Activated T-helper 2 cell treated with anti-CD3 and anti-CD28 coated beads, Interferon-gamma antibody, Interleukin-2, Interleukin-4, amounts not matched to agents 10 μg/mL and 5 μg/mL and 100 μg/mL, durations not matched to agents 14 hours and 24 hours and 36 hours (primary cell): ENCODE measurements around the gene KCTD12. TPM values are rescaled to one million over a fixed set of nuclear protein-coding genes. Genes with fewer than 3 reads are reported as not detected.
"Not testable (repeated sequence)": the region's sequence is repeated elsewhere in the genome, so short reads cannot be mapped to it uniquely, and the experiment has no call there.

Source experiments
- DNase-seq: peaks from one replicate; pipeline ENCODE4 v3.0.0; 2021; ENCODE audit warnings: low spot score
- H3K27ac Mint-ChIP-seq: one replicate; pipeline ENCODE4 v1.8.0; 2021; ENCODE audit warnings: mixed read lengths
- H3K27me3 Mint-ChIP-seq: one replicate; pipeline ENCODE4 v1.8.0; 2021; ENCODE audit warnings: low read depth, mixed read lengths
- H3K36me3 Mint-ChIP-seq: one replicate; pipeline ENCODE4 v1.8.0; 2021; ENCODE audit warnings: low read depth, mixed read lengths
- H3K4me1 Mint-ChIP-seq: one replicate; pipeline ENCODE4 v1.8.0; 2021; ENCODE audit warnings: low read depth, mixed read lengths
- H3K4me3 Mint-ChIP-seq: one replicate; pipeline ENCODE4 v1.8.0; 2021; ENCODE audit warnings: low read depth, mild to moderate bottlenecking, moderate library complexity, mixed read lengths
- H3K9me3 Mint-ChIP-seq: one replicate; pipeline ENCODE4 v1.8.0; 2021; ENCODE audit warnings: mixed read lengths
- intact Hi-C: fragments of 100-400 bp; cut with micrococcal nuclease; formaldehyde crosslinking; loops from one replicate; pipeline ENCODE4 v1.15.1; 2023
- total RNA-seq: library from RNA; stranded (reverse); gene quantifications from 2 replicates; pipeline ENCODE4 v1.2.3, GENCODE V29; 2022

KCTD12 gene
- total RNA-seq, 1 donor from 2014 or later, result 12.7 TPM

- Mint-ChIP-seq H3K27ac (no peak overlapping the region), H3K27me3 (peaks cover 22% of the 10 kb centered on the region), H3K4me1 (no peaks in the 10 kb centered on the region), H3K9me3 (no peaks in the 10 kb centered on the region), H3K4me3 (no peak overlapping the region), H3K36me3 (no peaks in the 10 kb centered on the region)
- intact Hi-C loops, result loop anchor here (10.0 kb wide), 2 partner anchors 240 to 430 kb away; no protein-coding TSS in a partner anchor
- DNase-seq, result no peak
Observed at GRCh38 chr13:76904507-76904906, 18.3 kb upstream of the KCTD12 start.

DNA sequence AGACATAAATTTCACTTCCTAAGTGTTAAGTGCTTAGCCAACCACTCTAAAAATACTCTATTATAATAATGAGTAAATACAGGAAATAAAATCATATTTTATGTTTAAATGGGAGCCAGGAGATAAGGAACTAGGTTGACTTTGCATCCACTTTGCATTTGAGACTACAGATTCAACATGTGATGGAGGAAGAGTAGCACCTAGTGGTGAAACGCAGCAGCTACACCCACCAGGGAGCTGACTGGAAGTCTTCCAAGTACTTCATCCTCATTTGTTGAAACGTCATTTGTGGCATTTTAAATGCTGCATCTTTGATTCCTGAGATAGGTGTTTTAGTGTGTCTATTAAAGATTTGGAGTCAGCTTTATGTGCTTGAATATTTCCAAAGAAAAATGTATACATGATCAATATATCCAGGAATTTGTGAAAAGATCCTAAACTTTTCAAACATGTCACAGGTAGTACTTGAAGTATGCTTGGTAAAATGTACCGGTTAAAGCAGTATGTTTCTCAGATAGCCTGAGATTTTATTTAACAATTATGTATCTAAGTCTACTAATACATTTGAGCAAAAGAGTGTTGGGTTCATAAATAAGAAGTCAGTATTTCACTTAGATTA lies 17.4 kb upstream of the KCTD12 start:
- Mint-ChIP-seq H3K27ac (no peak overlapping the region), H3K36me3 (no peaks in the 10 kb centered on the region), H3K4me1 (no peaks in the 10 kb centered on the region), H3K4me3 (no peak overlapping the region), H3K9me3 (peaks cover 7% of the 10 kb centered on the region), H3K27me3 (peaks cover 21% of the 10 kb centered on the region)
- DNase-seq, result peak; percentile 50
- intact Hi-C loops, result loop anchor here (2.0 to 10.0 kb wide), 4 partner anchors 81 to 1027 kb away; no protein-coding TSS in a partner anchor

DNA sequence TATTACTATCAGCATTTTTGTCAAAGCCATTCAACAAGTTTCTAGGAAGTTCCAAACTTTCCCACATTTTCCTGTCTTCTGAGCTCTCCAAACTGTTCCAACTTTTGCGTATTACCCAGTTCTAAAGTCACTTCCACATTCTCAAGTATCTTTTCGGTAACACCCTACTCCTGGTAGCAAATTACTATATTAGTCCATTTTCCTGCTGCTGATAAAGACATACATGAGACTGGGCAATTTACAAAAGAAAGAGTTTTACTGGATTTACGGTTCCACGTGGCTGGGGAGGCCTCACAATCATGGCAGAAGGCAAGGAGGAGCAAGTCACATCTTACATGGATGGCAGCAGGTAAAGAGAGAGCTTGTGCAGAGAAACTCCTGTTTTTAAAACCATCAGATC lies 12.9 kb upstream of the KCTD12 start:
- H3K36me3 Mint-ChIP-seq, H3K9me3 Mint-ChIP-seq, DNase-seq, H3K4me3 Mint-ChIP-seq, intact Hi-C loops, H3K27ac Mint-ChIP-seq: not testable (repeated sequence)
- Mint-ChIP-seq H3K4me1 (peaks cover 11% of the 10 kb centered on the region), H3K27me3 (peaks cover 21% of the 10 kb centered on the region)

- Mint-ChIP-seq H3K27me3 (peaks cover 23% of the 10 kb centered on the region), H3K4me1 (peaks cover 14% of the 10 kb centered on the region)
- DNase-seq, H3K36me3 Mint-ChIP-seq, H3K9me3 Mint-ChIP-seq, H3K4me3 Mint-ChIP-seq, intact Hi-C loops, H3K27ac Mint-ChIP-seq: not testable (repeated sequence)
Observed at GRCh38 chr13:76897171-76897570, 11.0 kb upstream of the KCTD12 start.

DNA sequence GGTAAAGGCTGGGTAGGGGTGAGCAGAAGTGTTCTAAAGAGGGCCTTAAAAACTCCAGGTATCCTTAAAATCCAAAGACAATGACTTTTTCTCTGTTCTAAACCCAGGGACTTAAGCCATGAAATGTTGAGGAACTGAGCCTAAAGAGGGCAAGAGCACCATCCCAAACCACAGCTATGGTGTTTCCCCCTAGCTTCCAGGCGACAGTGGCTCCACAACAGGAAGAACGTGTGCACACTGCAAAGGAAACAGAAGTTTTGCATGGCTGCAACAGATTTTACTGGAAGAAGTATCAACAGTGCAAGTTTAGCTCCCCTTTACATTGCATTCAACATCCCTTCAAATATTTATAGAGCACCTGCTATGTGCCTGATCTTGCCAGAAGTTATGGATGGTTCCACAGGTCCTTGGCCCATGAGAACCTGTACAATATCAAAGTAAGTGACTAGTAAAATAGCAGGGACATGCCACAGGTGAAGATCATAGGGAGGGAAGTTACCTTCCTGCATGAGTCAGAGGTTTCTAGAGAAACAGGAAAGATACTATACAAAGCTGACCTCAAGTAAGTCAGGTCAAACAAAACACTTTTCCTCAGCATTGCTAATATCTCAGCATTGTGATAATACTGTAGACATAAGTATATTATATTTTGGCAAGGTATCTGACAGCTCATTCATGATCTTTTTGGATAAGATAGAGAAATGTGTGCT lies 8.4 kb upstream of the KCTD12 start:
- Mint-ChIP-seq H3K27ac (no peak overlapping the region), H3K4me3 (no peak overlapping the region), H3K4me1 (peaks cover 19% of the 10 kb centered on the region), H3K9me3 (peaks cover 7% of the 10 kb centered on the region), H3K27me3 (peaks cover 30% of the 10 kb centered on the region), H3K36me3 (no peaks in the 10 kb centered on the region)
- intact Hi-C loops, result no loop called here
- no peak for DNase-seq

GRCh38 chr13:76892488-76892887 lies 6.3 kb upstream of the KCTD12 start:
- H3K9me3 Mint-ChIP-seq, result no peaks in the 10 kb centered on the region
- no peak overlapping the region for H3K27ac Mint-ChIP-seq
- H3K4me1 Mint-ChIP-seq, result peaks cover 19% of the 10 kb centered on the region
- H3K36me3 Mint-ChIP-seq, result no peaks in the 10 kb centered on the region
- peaks cover 37% of the 10 kb centered on the region for H3K27me3 Mint-ChIP-seq
- intact Hi-C loops, result no loop called here
- DNase-seq, result no peak
- no peak overlapping the region for H3K4me3 Mint-ChIP-seq

DNA sequence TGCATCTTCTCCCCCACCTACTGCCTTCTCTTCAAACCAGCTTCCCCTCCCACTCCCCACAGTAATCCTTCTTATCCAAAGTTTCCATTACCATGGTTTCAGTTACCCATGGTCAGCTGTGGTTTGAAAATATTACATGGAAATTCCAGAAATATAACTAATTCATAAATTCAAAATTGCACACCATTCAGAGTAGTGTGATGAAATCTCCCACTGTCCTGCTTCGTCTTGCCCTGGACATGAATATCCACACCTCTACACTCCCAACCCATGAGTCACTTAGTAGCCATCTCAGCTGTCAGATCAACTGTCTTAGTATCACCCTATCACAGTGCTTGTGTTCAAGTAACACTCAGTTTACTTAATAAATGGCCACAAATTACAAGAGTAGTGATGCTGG lies 3.8 kb upstream of the KCTD12 start:
- no peak for DNase-seq
- Mint-ChIP-seq H3K27ac (no peak overlapping the region), H3K36me3 (no peaks in the 10 kb centered on the region), H3K27me3 (peaks cover 38% of the 10 kb centered on the region), H3K4me1 (peaks cover 28% of the 10 kb centered on the region), H3K4me3 (no peak overlapping the region), H3K9me3 (no peaks in the 10 kb centered on the region)
- intact Hi-C loops, result no loop called here

DNA sequence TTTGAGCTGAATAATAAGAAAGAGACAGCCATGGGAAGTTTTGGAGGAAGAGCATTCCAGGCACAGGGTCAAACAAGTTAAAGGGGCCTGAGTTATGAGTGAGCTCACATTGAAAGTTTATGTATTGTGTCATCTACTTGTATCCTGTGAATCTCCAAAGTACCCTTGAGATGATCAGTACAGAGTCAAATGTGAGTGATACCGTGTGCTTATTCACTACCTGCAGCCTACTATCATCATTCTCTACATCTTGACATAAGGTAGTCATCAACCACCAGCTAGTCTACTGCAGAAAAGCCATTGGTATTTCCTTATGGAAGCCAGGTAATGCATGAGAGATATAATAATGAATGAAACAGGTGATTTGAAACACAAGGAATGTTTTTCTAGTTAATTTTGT lies 3.0 kb upstream of the KCTD12 start:
- Mint-ChIP-seq H3K4me3 (no peak overlapping the region), H3K4me1 (peaks cover 27% of the 10 kb centered on the region), H3K27me3 (peaks cover 38% of the 10 kb centered on the region), H3K27ac (no peak overlapping the region), H3K36me3 (no peaks in the 10 kb centered on the region), H3K9me3 (no peaks in the 10 kb centered on the region)
- no peak for DNase-seq
- intact Hi-C loops, result loop anchor here (5.0 to 10.0 kb wide), 6 partner anchors 103 to 1562 kb away; partner anchors contain the start of genes CLN5, MYCBP2, SLAIN1 and TBC1D4

GRCh38 chr13:76888421-76888820 lies 2.2 kb upstream of the KCTD12 start:
- peak overlapping the region; percentile 41 for H3K4me3 Mint-ChIP-seq

GRCh38 chr13:76887076-76887563 lies 915 bp upstream of the KCTD12 start:
- Mint-ChIP-seq H3K27ac (peak overlapping the region; percentile 44), H3K4me3 (peak overlapping the region; percentile 83), H3K36me3 (no peaks in the 10 kb centered on the region), H3K4me1 (peaks cover 32% of the 10 kb centered on the region), H3K9me3 (no peaks in the 10 kb centered on the region), H3K27me3 (peaks cover 31% of the 10 kb centered on the region)
- intact Hi-C loops, result loop anchor here (5.0 to 10.0 kb wide), 6 partner anchors 105 to 1560 kb away; partner anchors contain the start of genes CLN5, MYCBP2, SLAIN1 and TBC1D4
- no peak for DNase-seq

More at GRCh38 chr13:76888421-76888820, 2.2 kb upstream of the KCTD12 start:
- Mint-ChIP-seq H3K36me3 (no peaks in the 10 kb centered on the region), H3K27me3 (peaks cover 36% of the 10 kb centered on the region), H3K4me1 (peaks cover 28% of the 10 kb centered on the region), H3K9me3 (no peaks in the 10 kb centered on the region), H3K27ac (no peak overlapping the region)
- no peak for DNase-seq
- intact Hi-C loops, result loop anchor here (5.0 to 10.0 kb wide), 6 partner anchors 104 to 1561 kb away; partner anchors contain the start of genes CLN5, MYCBP2, SLAIN1 and TBC1D4

- peak overlapping the region; percentile 64 for H3K27ac Mint-ChIP-seq
- H3K36me3 Mint-ChIP-seq, result peaks cover 3% of the 10 kb centered on the region
- H3K4me3 Mint-ChIP-seq, result peak overlapping the region; percentile 72
- intact Hi-C loops, result loop anchor here (5.0 to 10.0 kb wide), 6 partner anchors 106 to 1559 kb away; partner anchors contain the start of genes CLN5, MYCBP2, SLAIN1 and TBC1D4
- H3K27me3 Mint-ChIP-seq, result peaks cover 23% of the 10 kb centered on the region
- H3K9me3 Mint-ChIP-seq, result no peaks in the 10 kb centered on the region
- peaks cover 32% of the 10 kb centered on the region for H3K4me1 Mint-ChIP-seq
- DNase-seq, result no peak
Observed at GRCh38 chr13:76886005-76886291, 257 bp downstream of the KCTD12 start.

DNA sequence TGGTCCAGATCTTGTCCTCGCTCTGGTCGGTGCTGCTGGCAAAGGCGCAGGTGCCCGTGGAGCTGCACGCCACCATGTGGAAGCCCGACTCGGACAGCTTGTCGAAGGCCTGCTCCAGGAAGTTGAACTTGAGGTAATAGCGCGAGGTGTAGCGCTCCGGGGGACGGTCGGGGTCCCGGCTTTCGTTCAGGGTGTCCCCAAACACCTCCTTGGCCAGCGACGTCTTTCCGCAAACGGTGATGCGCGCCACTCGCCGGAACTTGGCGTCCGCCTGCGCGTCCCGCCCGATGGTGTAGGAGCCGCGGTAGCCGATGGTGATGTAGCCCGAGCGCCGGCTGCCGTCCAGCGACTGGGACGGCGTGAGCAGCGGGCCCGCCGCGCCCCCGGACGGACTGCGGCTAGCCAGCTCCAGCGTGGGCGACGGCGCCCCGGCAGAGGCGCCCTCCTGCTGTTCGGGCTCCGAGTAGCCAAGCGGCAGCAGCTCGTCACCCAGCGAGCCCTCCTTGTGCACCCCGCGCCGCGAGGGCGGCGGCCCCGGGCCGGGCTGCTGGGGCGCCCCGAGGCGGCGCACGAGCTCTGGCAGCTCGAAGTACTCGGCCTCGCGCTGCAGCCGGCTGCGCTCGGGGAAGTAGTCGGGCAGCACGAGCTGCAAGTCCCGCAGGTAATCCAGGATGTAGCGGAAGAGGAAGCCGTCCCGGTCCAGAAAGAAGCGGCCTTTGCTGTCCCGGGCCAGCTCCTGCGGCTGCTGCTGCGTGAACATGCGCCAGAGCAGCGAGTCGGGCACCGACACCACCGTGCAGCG lies 801 bp downstream of the KCTD12 start:
- Mint-ChIP-seq H3K4me1 (peaks cover 32% of the 10 kb centered on the region), H3K9me3 (no peaks in the 10 kb centered on the region), H3K36me3 (peaks cover 3% of the 10 kb centered on the region), H3K4me3 (peak overlapping the region; percentile 88), H3K27ac (peak overlapping the region; percentile 67), H3K27me3 (peaks cover 18% of the 10 kb centered on the region)
- peak; percentile 57 for DNase-seq
- intact Hi-C loops, result loop anchor here (1.0 to 10.0 kb wide), 7 partner anchors 57 to 1558 kb away; partner anchors contain the start of genes CLN5, MYCBP2, SLAIN1 and TBC1D4
